GM21529 (cell line): Measurements from ENCODE around the gene RERE.

Experiments
- ATAC-seq: cut with Tn5 transposase; IDR thresholded peaks from one replicate; pipeline ENCODE4 v1.9.1; 2021; ENCODE audit not compliant: unreplicated experiment

The RERE gene

GRCh38 chr1:8721679-8722324, 95.6 kb downstream of the RERE start:
- ATAC-seq, result no peak

GRCh38 chr1:8720347-8720746, 97.1 kb downstream of the RERE start:
- ATAC-seq, result no peak

- ATAC-seq, result no peak
These were observed 98.5 kb downstream of the RERE start for GRCh38 chr1:8718850-8719361.

- no peak for ATAC-seq
These were observed 100.3 kb downstream of the RERE start for GRCh38 chr1:8717148-8717547.

GRCh38 chr1:8716238-8716637, 101.2 kb downstream of the RERE start:
- no peak for ATAC-seq

- ATAC-seq, result no peak
These were observed 103.3 kb downstream of the RERE start for GRCh38 chr1:8714173-8714572.

- no peak for ATAC-seq
These were observed 104.8 kb downstream of the RERE start for GRCh38 chr1:8712413-8713231.

- ATAC-seq, result no peak
These were observed 105.5 kb downstream of the RERE start for GRCh38 chr1:8711873-8712412.

- ATAC-seq, result no peak
These were observed 106.3 kb downstream of the RERE start for GRCh38 chr1:8711151-8711550.

GRCh38 chr1:8708259-8708658, 109.2 kb downstream of the RERE start:
- ATAC-seq, result no peak

GRCh38 chr1:8706995-8707396, 110.4 kb downstream of the RERE start:
- ATAC-seq, result no peak

- ATAC-seq, result no peak
These were observed 111.1 kb downstream of the RERE start for GRCh38 chr1:8706291-8706690.

GRCh38 chr1:8704866-8705506, 112.5 kb downstream of the RERE start:
- no peak for ATAC-seq

GRCh38 chr1:8702850-8703810, 114.3 kb downstream of the RERE start:
- peak; percentile 67 for ATAC-seq

GRCh38 chr1:8702472-8702849, 115.0 kb downstream of the RERE start:
- ATAC-seq, result no peak

GRCh38 chr1:8701794-8702471, 115.5 kb downstream of the RERE start:
- ATAC-seq, result no peak

GRCh38 chr1:8699679-8700078, 117.8 kb downstream of the RERE start:
- ATAC-seq, result no peak

- ATAC-seq, result no peak
These were observed 118.4 kb downstream of the RERE start for GRCh38 chr1:8698937-8699447.

- ATAC-seq, result no peak
These were observed 119.3 kb downstream of the RERE start for GRCh38 chr1:8698012-8698630.
